ENCODE results near the gene ITGBL1. TPM values are rescaled to one million over a fixed set of nuclear protein-coding genes. Genes with fewer than 3 reads are reported as not detected.

ITGBL1 gene
- total and polyA plus RNA-seq, 2 of the 13 experiments (the other 11 are each of a cell fraction or from before 2014, with no cell fraction given), result 0.02 TPM; not detected in 1

DNA sequence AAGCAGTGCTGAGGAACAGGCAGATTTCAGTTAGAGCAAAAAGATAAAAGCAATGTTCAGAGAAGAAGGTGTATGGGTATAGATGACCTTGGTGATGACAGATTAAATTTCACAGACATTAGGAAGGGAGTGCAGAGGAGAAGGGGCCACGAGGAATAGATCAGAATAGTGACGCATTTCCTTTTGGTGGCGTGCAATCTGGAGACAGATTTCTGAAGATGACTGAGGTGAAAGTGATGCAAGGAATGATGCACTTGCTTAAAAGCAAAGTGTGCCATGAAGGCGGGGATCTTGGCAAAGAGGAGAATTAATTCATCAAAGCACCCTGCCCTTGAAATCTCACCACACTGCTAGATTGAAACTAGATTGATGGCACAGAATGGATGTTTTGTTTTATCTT lies 202.4 kb downstream of the ITGBL1 start:
- H3K4me2 ChIP-seq (ENCODE audit: low read depth, low read length), result no peak overlapping the region
- H3K27me3 ChIP-seq (ENCODE audit: control insufficient read depth in 1 of 2, insufficient read depth in 2 of 2, low read length in 2 of 2), result no peaks in the 10 kb centered on the region
- intact Hi-C loops (cut with micrococcal nuclease; ENCODE audit: unreplicated experiment) (no loop called here), in situ Hi-C loops (cut with HindIII; ENCODE audit: extremely low pct_ligation_motif_present, low pct_unique_long_range_greater_than_20kb) (no loop called here)
- ChIA-PET CTCF (ENCODE audit: low intra/inter-chr PET ratio, low total read pairs) (no interaction called here), POLR2A (no interaction called here)
- FAIRE-seq, result no peak
- no peak for ATAC-seq
- no TSS peak for BruUV-seq (replicated peaks)
- H3K9me3 ChIP-seq (ENCODE audit: low read length), result no peaks in the 10 kb centered on the region
- no peak overlapping the region for H3K27ac ChIP-seq (ENCODE audit: extremely low read length, insufficient read depth, low read length)
- 17% methylated on average over 4 of the region's 4 CpGs for WGBS (ENCODE audit: low lambda C conversion rate)
- H2AFZ ChIP-seq (ENCODE audit: low read length), result no peak overlapping the region
- H3K79me2 ChIP-seq (ENCODE audit: insufficient read depth, low read length), result no peaks in the 10 kb centered on the region
- no peak for DNase-seq (ENCODE audit: low spot score)
- H3K4me3 ChIP-seq (replicated peaks in 1 of 3; ENCODE audit: insufficient read depth in 1 of 3, low read depth in 2 of 3, low read length in 3 of 3), result no peak overlapping the region
- TF ChIP-seq ZSCAN31 (CRISPR knock-in tag; IDR thresholded peaks at IDR 0.05; ENCODE audit: low read depth) (no peak), SMAD1 (CRISPR knock-in tag; IDR thresholded peaks at IDR 0.05; ENCODE audit: borderline replicate concordance, low read depth) (no peak), MAFK (conservative IDR thresholded peaks at IDR 0.05 in 1 of 2, IDR thresholded peaks at IDR 0.05 in 1 of 2; ENCODE audit: low read length in 2 of 2) (no peak), KMT2B (CRISPR knock-in tag; IDR thresholded peaks at IDR 0.05) (no peak), ZNF460 (CRISPR knock-in tag; IDR thresholded peaks at IDR 0.05; ENCODE audit: borderline replicate concordance) (no peak)
- TF ChIP-seq, protein P1, sequence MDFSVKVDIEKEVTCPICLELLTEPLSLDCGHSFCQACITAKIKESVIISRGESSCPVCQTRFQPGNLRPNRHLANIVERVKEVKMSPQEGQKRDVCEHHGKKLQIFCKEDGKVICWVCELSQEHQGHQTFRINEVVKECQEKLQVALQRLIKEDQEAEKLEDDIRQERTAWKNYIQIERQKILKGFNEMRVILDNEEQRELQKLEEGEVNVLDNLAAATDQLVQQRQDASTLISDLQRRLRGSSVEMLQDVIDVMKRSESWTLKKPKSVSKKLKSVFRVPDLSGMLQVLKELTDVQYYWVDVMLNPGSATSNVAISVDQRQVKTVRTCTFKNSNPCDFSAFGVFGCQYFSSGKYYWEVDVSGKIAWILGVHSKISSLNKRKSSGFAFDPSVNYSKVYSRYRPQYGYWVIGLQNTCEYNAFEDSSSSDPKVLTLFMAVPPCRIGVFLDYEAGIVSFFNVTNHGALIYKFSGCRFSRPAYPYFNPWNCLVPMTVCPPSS (IDR thresholded peaks at IDR 0.05), result no peak
- TF ChIP-seq, protein P2, sequence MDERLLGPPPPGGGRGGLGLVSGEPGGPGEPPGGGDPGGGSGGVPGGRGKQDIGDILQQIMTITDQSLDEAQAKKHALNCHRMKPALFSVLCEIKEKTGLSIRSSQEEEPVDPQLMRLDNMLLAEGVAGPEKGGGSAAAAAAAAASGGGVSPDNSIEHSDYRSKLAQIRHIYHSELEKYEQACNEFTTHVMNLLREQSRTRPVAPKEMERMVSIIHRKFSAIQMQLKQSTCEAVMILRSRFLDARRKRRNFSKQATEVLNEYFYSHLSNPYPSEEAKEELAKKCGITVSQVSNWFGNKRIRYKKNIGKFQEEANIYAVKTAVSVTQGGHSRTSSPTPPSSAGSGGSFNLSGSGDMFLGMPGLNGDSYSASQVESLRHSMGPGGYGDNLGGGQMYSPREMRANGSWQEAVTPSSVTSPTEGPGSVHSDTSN (CRISPR knock-in tag; IDR thresholded peaks at IDR 0.05), result no peak
- H3K4me1 ChIP-seq (ENCODE audit: insufficient read depth, low read length), result no peaks in the 10 kb centered on the region
- no peak overlapping the region for H3K9ac ChIP-seq (ENCODE audit: insufficient read depth, low read depth, low read length)
- no peaks in the 10 kb centered on the region for H4K20me1 ChIP-seq (ENCODE audit: insufficient read depth, low read length)
- H3K36me3 ChIP-seq (replicated peaks in 1 of 2; ENCODE audit: control insufficient read depth in 1 of 2, insufficient read depth in 2 of 2, low read length in 2 of 2), result no peaks in the 10 kb centered on the region

All from HepG2 (cell line).